PC-9 (cell line): ENCODE data around the gene DSPP. TPM values are rescaled to one million over a fixed set of nuclear protein-coding genes. Genes with fewer than 3 reads are reported as not detected.

Experiments used
- BruUV-seq: library from RNA; stranded (reverse); fragments of 400-500 nt; replicated peaks from 2 replicates; lab custom pipeline; 2021; lab: Mats Ljungman, UMichigan
- CTCF ChIA-PET: fragments of 300-600 bp; sonication (Branson Sonifier 250); formaldehyde crosslinking; loops from one replicate; lab custom pipeline; 2022; ENCODE audit warnings: antibody characterized with exemption; lab: Charles Lee
- POLR2A ChIA-PET: fragments of 300-600 bp; sonication (Branson Sonifier 250); formaldehyde crosslinking; loops from one replicate; lab custom pipeline; 2022; ENCODE audit warnings: antibody characterized with exemption; ENCODE audit not compliant: unreplicated experiment; lab: Charles Lee
- DNase-seq, 2 experiments: peaks; one replicate each; pipeline versions ENCODE4 v3.0.0 to v3.0.0-alpha.2; 2015 to 2022; ENCODE audit warnings: mixed read lengths in 1 of 2
- H2AFZ ChIP-seq: fragments of 200-600 bp; sonication (generic); 2 replicates; pipeline ENCODE4 v1.8.1; 2017; ENCODE audit warnings: antibody characterized with exemption
- H3F3A ChIP-seq: fragments of 200-600 bp; sonication (generic); 2 replicates; pipeline ENCODE4 v1.8.1; 2017; ENCODE audit warnings: antibody characterized with exemption, mild to moderate bottlenecking, low read depth; ENCODE audit not compliant: insufficient read depth
- H3K27ac ChIP-seq: fragments of 200-600 bp; sonication (generic); 2 replicates; pipeline ENCODE4 v1.6.1; 2016; ENCODE audit warnings: mixed run types
- H3K27me3 ChIP-seq: fragments of 200-600 bp; sonication (generic); 2 replicates; pipeline ENCODE4 v1.6.1; 2016; ENCODE audit warnings: low read depth, mixed run types; ENCODE audit not compliant: insufficient read depth
- H3K36me3 ChIP-seq: fragments of 200-600 bp; sonication (generic); 2 replicates; pipeline ENCODE4 v1.6.1; 2016; ENCODE audit warnings: low read depth, mixed run types
- H3K4me1 ChIP-seq: fragments of 200-600 bp; sonication (generic); replicated peaks from 2 replicates; pipeline ENCODE4 v1.6.1; 2016; ENCODE audit warnings: mixed run types; ENCODE audit not compliant: insufficient read depth
- H3K4me2 ChIP-seq: fragments of 200-600 bp; sonication (generic); 2 replicates; pipeline ENCODE4 v1.6.1; 2017; ENCODE audit warnings: mixed run types
- H3K4me3 ChIP-seq: fragments of 200-600 bp; sonication (generic); 2 replicates; pipeline ENCODE4 v1.6.1; 2016; ENCODE audit warnings: mixed run types
- H3K79me2 ChIP-seq: fragments of 200-600 bp; sonication (generic); 2 replicates; pipeline ENCODE4 v1.6.1; 2017; ENCODE audit warnings: low read depth, mixed run types
- H3K9me2 ChIP-seq: fragments of 200-600 bp; sonication (generic); 2 replicates; pipeline ENCODE4 v1.8.1; 2017; ENCODE audit warnings: mild to moderate bottlenecking; ENCODE audit not compliant: insufficient read depth
- H3K9me3 ChIP-seq: fragments of 200-600 bp; sonication (generic); 2 replicates; pipeline ENCODE4 v1.8.1; 2016; ENCODE audit warnings: low read depth; ENCODE audit not compliant: insufficient read depth
- H4K20me1 ChIP-seq: fragments of 200-600 bp; sonication (generic); 2 replicates; pipeline ENCODE4 v1.8.1; 2017; ENCODE audit not compliant: insufficient read depth
- CTCF ChIP-seq: fragments of 200-600 bp; sonication (generic); conservative IDR thresholded peaks from 2 replicates; pipeline ENCODE4 v1.6.1; 2017; ENCODE audit warnings: mixed run types, antibody characterized with exemption, mild to moderate bottlenecking, moderate library complexity
- EZH2 ChIP-seq: fragments of 200-600 bp; sonication (generic); IDR thresholded peaks from 2 replicates; pipeline ENCODE4 v1.8.0; 2017; ENCODE audit warnings: antibody characterized with exemption, low read depth
- intact Hi-C: fragments of 100-400 bp; cut with micrococcal nuclease; formaldehyde crosslinking; loops from one replicate; pipeline ENCODE4 v1.10.0; 2022; ENCODE audit not compliant: unreplicated experiment
- total RNA-seq: library from RNA; stranded (reverse); gene quantifications from 2 replicates; pipeline ENCODE4 v1.2.3, GENCODE V29; 2021

Gene DSPP
- total RNA-seq, 1 experiment from 2014 or later = not detected

DNA sequence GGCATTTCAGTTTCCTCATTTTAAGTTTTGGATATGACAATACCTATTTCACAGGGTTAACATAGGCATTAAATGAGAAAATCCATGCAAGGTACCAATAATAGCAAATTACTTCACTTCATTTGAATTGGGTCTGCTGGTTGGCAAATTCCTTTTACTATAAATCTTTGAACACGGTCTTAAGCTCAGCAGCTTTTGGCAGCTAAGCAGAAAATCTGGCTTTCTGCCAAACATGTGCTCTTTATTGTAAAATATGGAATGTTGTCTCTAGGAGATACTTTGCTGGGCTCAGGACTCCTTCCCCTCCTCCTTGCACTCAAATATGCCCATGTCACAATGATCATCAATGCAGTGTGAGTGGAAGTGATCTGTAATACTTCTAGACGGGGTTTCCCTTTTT lies 24.9 kb downstream of the DSPP start:
- ChIA-PET POLR2A (no interaction called here), CTCF (no interaction called here)
- Histone ChIP-seq H4K20me1 (no peaks in the 10 kb centered on the region), H3K79me2 (no peaks in the 10 kb centered on the region), H3F3A (no peaks in the 10 kb centered on the region), H3K9me3 (no peaks in the 10 kb centered on the region), H2AFZ (no peak overlapping the region), H3K4me2 (no peak overlapping the region), H3K27me3 (no peaks in the 10 kb centered on the region), H3K27ac (no peak overlapping the region), H3K9me2 (no peaks in the 10 kb centered on the region), H3K4me1 (no peaks in the 10 kb centered on the region), H3K4me3 (no peak overlapping the region), H3K36me3 (no peaks in the 10 kb centered on the region)
- intact Hi-C loops = no loop called here
- TF ChIP-seq EZH2 = no peak
- no peak for DNase-seq
- BruUV-seq = no TSS peak

DNA sequence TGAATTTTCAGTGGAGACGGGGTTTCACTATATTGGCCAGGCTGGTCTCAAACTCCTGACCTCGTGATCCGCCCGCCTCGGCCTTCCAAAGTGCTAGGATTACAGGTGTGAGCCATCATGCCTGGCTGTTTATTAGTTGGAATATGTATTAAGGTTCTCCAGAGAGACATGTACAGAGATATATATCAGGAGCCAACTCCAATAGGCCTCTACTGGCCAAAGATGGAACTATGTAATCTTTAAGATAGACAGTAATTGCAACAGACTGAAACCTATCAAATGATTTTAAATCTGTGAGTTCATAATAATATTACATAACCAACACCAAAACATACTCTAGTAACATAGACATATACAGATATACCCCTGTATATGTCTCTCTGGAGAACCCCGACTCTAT lies 36.0 kb downstream of the DSPP start:
- intact Hi-C loops = no loop called here
- Histone ChIP-seq H3K9me2 (no peaks in the 10 kb centered on the region), H3K27ac (no peak overlapping the region), H3K27me3 (no peaks in the 10 kb centered on the region), H4K20me1 (no peaks in the 10 kb centered on the region), H3F3A (no peaks in the 10 kb centered on the region), H3K9me3 (no peaks in the 10 kb centered on the region), H3K4me3 (no peak overlapping the region), H3K79me2 (no peaks in the 10 kb centered on the region), H3K4me1 (no peaks in the 10 kb centered on the region), H2AFZ (no peak overlapping the region), H3K36me3 (no peaks in the 10 kb centered on the region), H3K4me2 (no peak overlapping the region)
- TF ChIP-seq EZH2 = no peak
- no peak; the same call in 1 of the 2 replicates for TF ChIP-seq CTCF
- ChIA-PET POLR2A (no interaction called here), CTCF (no interaction called here)
- no peak for DNase-seq
- BruUV-seq = no TSS peak

DNA sequence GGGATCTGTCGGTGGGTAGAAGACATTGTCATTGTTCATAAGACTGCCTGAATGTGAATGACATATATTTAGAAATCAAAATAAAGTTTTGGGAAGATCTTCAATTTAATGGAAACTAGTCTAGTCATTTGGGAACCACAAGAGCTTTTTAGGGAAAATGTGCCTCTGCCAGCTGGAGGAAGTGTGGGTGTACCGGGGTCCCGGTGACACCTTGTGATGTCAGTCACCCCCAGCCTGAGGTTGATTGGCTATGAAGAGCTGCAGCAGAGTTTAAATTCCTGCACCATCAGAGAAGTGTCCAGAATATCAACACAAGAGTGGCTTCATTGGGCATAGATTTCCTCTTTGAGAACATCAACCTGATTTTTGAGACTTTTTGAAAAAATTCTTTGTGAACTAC lies 41.7 kb downstream of the DSPP start, which contains the start of gene DMP1:
Gene DMP1, plus strand, starts transcription at position 301 of the 400 bp plus-strand sequence. CDS start 6,213 bp downstream, outside the sequence.
- BruUV-seq = no TSS peak
- no peak within 1 kb of the TSS for H3K27ac ChIP-seq
- no peaks in the 10 kb centered on the region for H3F3A ChIP-seq
- no peaks in the 10 kb centered on the region for H3K36me3 ChIP-seq
- TF ChIP-seq CTCF = no peak
- TF ChIP-seq EZH2 = no peak
- H3K4me1 ChIP-seq = no peaks in the 10 kb centered on the region
- no peak for DNase-seq
- no peaks in the 10 kb centered on the region for H4K20me1 ChIP-seq
- H2AFZ ChIP-seq = no peak within 1 kb of the TSS
- no peaks in the 10 kb centered on the region for H3K27me3 ChIP-seq
- intact Hi-C loops = no loop called here
- no peaks in the 10 kb centered on the region for H3K79me2 ChIP-seq
- H3K4me2 ChIP-seq = no peak within 1 kb of the TSS
- H3K4me3 ChIP-seq = no peak within 1 kb of the TSS
- H3K9me3 ChIP-seq = no peaks in the 10 kb centered on the region
- ChIA-PET POLR2A (no interaction called here), CTCF (no interaction called here)
- H3K9me2 ChIP-seq = no peaks in the 10 kb centered on the region

DNA sequence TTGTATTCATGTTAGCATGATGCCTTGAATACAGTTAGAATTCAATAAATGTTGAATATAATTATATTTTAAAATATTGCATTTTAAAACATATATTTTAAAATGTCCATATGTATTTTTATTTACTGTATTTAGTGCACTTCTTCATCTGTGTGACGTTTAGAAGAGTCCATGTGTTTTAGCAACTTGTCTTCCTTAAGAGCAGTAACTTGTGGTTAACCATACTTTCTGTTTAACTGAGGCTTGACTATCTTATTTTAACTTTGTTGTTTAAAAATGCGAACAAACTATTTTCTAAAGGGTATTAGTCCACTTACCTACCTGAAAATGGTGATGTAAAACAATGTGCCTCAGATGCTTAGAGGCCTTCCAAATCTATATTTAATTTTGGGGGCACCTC lies 42.6 kb downstream of the DSPP start:
- no TSS peak for BruUV-seq
- ChIA-PET CTCF (no interaction called here), POLR2A (no interaction called here)
- no peak overlapping the region for H3K4me2 ChIP-seq
- no peaks in the 10 kb centered on the region for H3K4me1 ChIP-seq
- intact Hi-C loops = no loop called here
- H3K27me3 ChIP-seq = no peaks in the 10 kb centered on the region
- H2AFZ ChIP-seq = no peak overlapping the region
- H3K79me2 ChIP-seq = no peaks in the 10 kb centered on the region
- H3K27ac ChIP-seq = no peak overlapping the region
- no peaks in the 10 kb centered on the region for H3F3A ChIP-seq
- no peak overlapping the region for H3K4me3 ChIP-seq
- no peaks in the 10 kb centered on the region for H4K20me1 ChIP-seq
- no peaks in the 10 kb centered on the region for H3K9me2 ChIP-seq
- TF ChIP-seq CTCF (no peak), EZH2 (no peak)
- H3K36me3 ChIP-seq = no peaks in the 10 kb centered on the region
- no peaks in the 10 kb centered on the region for H3K9me3 ChIP-seq
- DNase-seq = no peak
